LHCN-M2 (cell line): ENCODE data around the gene OR4A5. TPM values are rescaled to one million over a fixed set of nuclear protein-coding genes. Genes with fewer than 3 reads are reported as not detected.
"Not testable (repeated sequence)": the region's sequence is repeated elsewhere in the genome, so short reads cannot be mapped to it uniquely, and the experiment has no call there.

ENCODE experiments used
- DNase-seq: peaks from one replicate; pipeline ENCODE4 v3.0.0-alpha.2; 2012; ENCODE audit warnings: low read depth
- polyA plus RNA-seq: library from polyadenylated mRNA; unstranded; fragments of >200 nt; gene quantifications from one replicate; pipeline ENCODE4 v1.2.1, GENCODE V29; 2012; ENCODE audit warnings: missing spikeins
- total RNA-seq: library from RNA; depleted of rRNA; stranded (reverse); fragments of >200 nt; gene quantifications from 2 replicates; pipeline ENCODE4 v1.2.3, GENCODE V29; 2014; rRNA removed

Gene OR4A5, protein sequence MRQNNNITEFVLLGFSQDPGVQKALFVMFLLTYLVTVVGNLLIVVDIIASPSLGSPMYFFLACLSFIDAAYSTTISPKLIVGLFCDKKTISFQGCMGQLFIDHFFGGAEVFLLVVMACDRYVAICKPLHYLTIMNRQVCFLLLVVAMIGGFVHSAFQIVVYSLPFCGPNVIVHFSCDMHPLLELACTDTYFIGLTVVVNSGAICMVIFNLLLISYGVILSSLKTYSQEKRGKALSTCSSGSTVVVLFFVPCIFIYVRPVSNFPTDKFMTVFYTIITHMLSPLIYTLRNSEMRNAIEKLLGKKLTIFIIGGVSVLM
- total RNA-seq: not detected in 2 replicates
- not detected for polyA plus RNA-seq

GRCh38 chr11:54706532-54706931, at the start of gene OR4A5:
OR4A5 (plus strand) TSS chr11:54706832; CDS start chr11:54706885, 53 bp downstream.
- not testable (repeated sequence) for DNase-seq

DNA sequence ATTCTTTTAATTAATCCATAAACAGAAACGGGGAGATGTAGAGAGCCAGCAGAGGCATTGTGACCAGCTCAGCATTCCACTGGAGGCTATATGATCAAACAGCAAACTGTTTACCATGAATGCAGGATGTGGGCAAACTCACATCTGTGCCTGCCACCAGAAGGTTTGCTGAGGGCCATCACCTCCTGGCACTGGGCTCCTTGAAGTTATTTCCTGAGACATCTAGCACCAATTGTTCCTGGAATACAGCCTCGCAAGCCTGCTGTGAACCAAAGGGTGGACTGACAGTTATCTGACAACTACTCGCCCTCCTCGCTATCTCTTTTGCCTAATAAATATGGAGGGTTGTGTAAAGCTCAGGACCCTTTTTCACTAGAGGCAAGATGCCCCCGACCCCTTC, 13.5 kb downstream of the OR4A5 start:
- DNase-seq: not testable (repeated sequence)

Other genes starting within 250 kb of the OR4A5 start
- gene OR4C46, start 102.8 kb upstream of the OR4A5 start, total RNA-seq: not detected in 2 replicates